Measurements from ENCODE around the gene SERINC1.

- TF ChIP-seq CTCF (IDR thresholded peaks at IDR 0.05) (no peak), POLR2A (IDR thresholded peaks at IDR 0.05) (no peak)
Measured at GRCh38 chr6:122412001-122412400, 59.6 kb downstream of the SERINC1 start.

All from uterus (tissue), 2 donors.